Left ventricle myocardium superior (tissue), 1 donor: ENCODE data around the gene NOP10. TPM values are rescaled to one million over a fixed set of nuclear protein-coding genes. Genes with fewer than 3 reads are reported as not detected.
"Not testable (repeated sequence)": the region's sequence is repeated elsewhere in the genome, so short reads cannot be mapped to it uniquely, and the experiment has no call there.

ENCODE experiments used
- ATAC-seq: fragments of 200-7000 bp; cut with Tn5 transposase; one replicate; pipeline ENCODE4 v1.9.1; 2020; ENCODE audit warnings: mild to moderate bottlenecking, moderate library complexity
- DNase-seq: peaks from one replicate; pipeline ENCODE4 v3.0.0-alpha.2; 2020
- intact Hi-C: fragments of 100-400 bp; cut with micrococcal nuclease; formaldehyde crosslinking; loops from one replicate; pipeline ENCODE4 v1.11.0; 2022
- total RNA-seq: library from RNA; stranded (reverse); fragmentation: NEBNext Ultra II Directional; extraction: Animal tissue kit (Norgen Biotek cat#: 25700); gene quantifications from one replicate; pipeline ENCODE4 v1.2.1, GENCODE V29; 2021
- donor health status: DM: no; HTN: yes; CAD: no; lungs with severe emphysema.

NOP10 gene
- total RNA-seq, 1 donor from 2014 or later, result 146 TPM

GRCh38 chr15:34361278-34361677, 18.3 kb upstream of the NOP10 start:
- DNase-seq, result no peak
- intact Hi-C loops, result no loop called here

GRCh38 chr15:34360298-34360697, 17.4 kb upstream of the NOP10 start:
- intact Hi-C loops, result no loop called here
- ATAC-seq, result no peak
- no peak for DNase-seq

More at GRCh38 chr15:34361278-34361677, 18.3 kb upstream of the NOP10 start:
- no peak for ATAC-seq

GRCh38 chr15:34359416-34359815, 16.5 kb upstream of the NOP10 start:
- intact Hi-C loops, result no loop called here
- no peak for ATAC-seq
- DNase-seq, result no peak

GRCh38 chr15:34358948-34359347, 16.0 kb upstream of the NOP10 start:
- ATAC-seq (no peak), DNase-seq (no peak)
- intact Hi-C loops, result no loop called here

- no peak for ATAC-seq
- no peak for DNase-seq
- intact Hi-C loops, result no loop called here
Measured at GRCh38 chr15:34358367-34358766, 15.4 kb upstream of the NOP10 start.

GRCh38 chr15:34357653-34358052, 14.7 kb upstream of the NOP10 start:
- DNase-seq (no peak), ATAC-seq (no peak)
- intact Hi-C loops, result no loop called here

- intact Hi-C loops, result no loop called here
- ATAC-seq (no peak), DNase-seq (no peak)
Measured at GRCh38 chr15:34355241-34355640, 12.3 kb upstream of the NOP10 start.

GRCh38 chr15:34354286-34354685, 11.3 kb upstream of the NOP10 start:
- intact Hi-C loops, result no loop called here
- DNase-seq (no peak), ATAC-seq (no peak)

- DNase-seq (no peak), ATAC-seq (no peak)
- intact Hi-C loops, result no loop called here
Measured at GRCh38 chr15:34353627-34354026, 10.7 kb upstream of the NOP10 start.

- DNase-seq, ATAC-seq, intact Hi-C loops: not testable (repeated sequence)
Measured at GRCh38 chr15:34352996-34353395, 10.1 kb upstream of the NOP10 start.

- DNase-seq (no peak), ATAC-seq (no peak)
- intact Hi-C loops, result loop anchor here (10.0 kb wide), 1 partner anchor 105 kb away; no protein-coding TSS in a partner anchor
Measured at GRCh38 chr15:34349769-34350168, 6.8 kb upstream of the NOP10 start.

GRCh38 chr15:34348735-34349300, 5.9 kb upstream of the NOP10 start:
- intact Hi-C loops, result loop anchor here (10.0 kb wide), 1 partner anchor 104 kb away; no protein-coding TSS in a partner anchor

GRCh38 chr15:34347951-34348638, 5.2 kb upstream of the NOP10 start:
- intact Hi-C loops, result loop anchor here (10.0 kb wide), 1 partner anchor 103 kb away; no protein-coding TSS in a partner anchor
- DNase-seq (no peak), ATAC-seq (no peak)

More at GRCh38 chr15:34348735-34349300, 5.9 kb upstream of the NOP10 start:
- no peak for ATAC-seq
- DNase-seq, result no peak

- ATAC-seq, DNase-seq: not testable (repeated sequence)
- intact Hi-C loops, result loop anchor here (10.0 kb wide), 1 partner anchor 97 kb away; no protein-coding TSS in a partner anchor
Measured at GRCh38 chr15:34342213-34342736, 661 bp downstream of the NOP10 start.

- no peak for ATAC-seq
- intact Hi-C loops, result loop anchor here (10.0 kb wide), 1 partner anchor 97 kb away; no protein-coding TSS in a partner anchor
- DNase-seq, result no peak
Measured at GRCh38 chr15:34341381-34342212, 1.3 kb downstream of the NOP10 start.

- ATAC-seq, result no peak
- intact Hi-C loops, result loop anchor here (10.0 kb wide), 1 partner anchor 95 kb away; no protein-coding TSS in a partner anchor
- DNase-seq, result no peak
Measured at GRCh38 chr15:34339946-34340345, 3.0 kb downstream of the NOP10 start.

- DNase-seq, result no peak
- no peak for ATAC-seq
- intact Hi-C loops, result no loop called here
Measured at GRCh38 chr15:34338347-34338746, 4.6 kb downstream of the NOP10 start.

- intact Hi-C loops, result no loop called here
- ATAC-seq, result peak; percentile 97
- peak; percentile 96 for DNase-seq
Measured at GRCh38 chr15:34337557-34338306, 5.2 kb downstream of the NOP10 start, which contains the start of gene SLC12A6. SLC12A6 (minus strand) TSS chr15:34337781; CDS start chr15:34336680, 1,101 bp downstream.
